HEK293 (cell line): Measurements from ENCODE around the gene CGGBP1.
"Not testable (repeated sequence)": the region's sequence is repeated elsewhere in the genome, so short reads cannot be mapped to it uniquely, and the experiment has no call there.

Experiments used
- CTCF ChIA-PET: fragments of 350-600 bp; formaldehyde crosslinking; extraction: SDS; loops from one replicate; lab custom pipeline; 2021; ENCODE audit warnings: antibody characterized with exemption; lab: Yijun Ruan, JAX
- POLR2A ChIA-PET: fragments of 300-600 bp; formaldehyde crosslinking; extraction: SDS; loops from one replicate; lab custom pipeline; 2020; ENCODE audit warnings: antibody characterized with exemption, inconsistent platforms; lab: Yijun Ruan, JAX
- H3K27ac ChIP-seq: fragments of 200-500 bp; sonication (Bioruptor generic); 2 replicates; pipeline ENCODE4 v1.5.1; 2014; ENCODE audit warnings: low read depth, low read length, control low read depth, inconsistent platforms; ENCODE audit errors: extremely low read depth
- H3K36me3 ChIP-seq, 2 experiments: fragments of 200-500 bp in 1 of 2; sonication (Bioruptor generic) in 1 of 2; 1 replicate in 1 of 2; 2 replicates in 1 of 2; pipeline ENCODE4 v1.5.1; 2014 to 2017; ENCODE audit warnings: inconsistent platforms in 2 of 2, low read length in 2 of 2; ENCODE audit not compliant: control insufficient read depth in 2 of 2, insufficient read depth in 1 of 2
- H3K4me1 ChIP-seq: fragments of 200-500 bp; sonication (Bioruptor generic); 2 replicates; pipeline ENCODE4 v1.5.1; 2014; ENCODE audit warnings: mild to moderate bottlenecking, low read length, inconsistent platforms; ENCODE audit not compliant: control insufficient read depth, insufficient read depth
- H3K4me3 ChIP-seq: 2 replicates; pipeline ENCODE4 v1.5.1; 2011; ENCODE audit warnings: low read depth, mild to moderate bottlenecking, control low read depth, low read length, moderate library complexity
- H3K9me3 ChIP-seq: fragments of 200-500 bp; sonication (Bioruptor generic); 2 replicates; pipeline ENCODE4 v1.5.1; 2014; ENCODE audit warnings: low read depth, low read length, inconsistent platforms; ENCODE audit not compliant: control insufficient read depth, insufficient read depth
- GFI1B ChIP-seq: fragments of 450-650 bp; formaldehyde crosslinking; IDR thresholded peaks from 2 replicates; pipeline ENCODE4 v1.5.1; 2016; ENCODE audit warnings: missing biosample characterization, missing genetic modification characterization
- GLIS2 ChIP-seq: fragments of 450-650 bp; formaldehyde crosslinking; IDR thresholded peaks from 2 replicates; pipeline ENCODE4 v1.5.1; 2016; ENCODE audit warnings: missing biosample characterization, missing genetic modification characterization
- KLF8 ChIP-seq: fragments of 450-650 bp; formaldehyde crosslinking; IDR thresholded peaks from 2 replicates; pipeline ENCODE4 v1.5.1; 2016; ENCODE audit warnings: missing biosample characterization, missing genetic modification characterization
- MYNN ChIP-seq: fragments of 450-650 bp; formaldehyde crosslinking; IDR thresholded peaks from 2 replicates; pipeline ENCODE4 v1.5.1; 2016; ENCODE audit warnings: missing biosample characterization, missing genetic modification characterization, borderline replicate concordance
- REPIN1 ChIP-seq: fragments of 450-650 bp; formaldehyde crosslinking; IDR thresholded peaks from 2 replicates; pipeline ENCODE4 v1.5.1; 2017; ENCODE audit warnings: missing biosample characterization, missing genetic modification characterization, low read depth
- ZBTB21 ChIP-seq: fragments of 450-650 bp; formaldehyde crosslinking; IDR thresholded peaks from 2 replicates; pipeline ENCODE4 v1.5.1; 2017; ENCODE audit warnings: missing biosample characterization, missing genetic modification characterization
- ZNF138 ChIP-seq: fragments of 450-650 bp; formaldehyde crosslinking; IDR thresholded peaks from 2 replicates; pipeline ENCODE4 v1.5.1; 2016; ENCODE audit warnings: missing biosample characterization, missing genetic modification characterization, borderline replicate concordance
- ZNF202 ChIP-seq: fragments of 450-650 bp; formaldehyde crosslinking; IDR thresholded peaks from 2 replicates; pipeline ENCODE4 v1.5.1; 2016; ENCODE audit warnings: missing biosample characterization, missing genetic modification characterization, borderline replicate concordance
- ZNF211 ChIP-seq: fragments of 450-650 bp; formaldehyde crosslinking; IDR thresholded peaks from 2 replicates; pipeline ENCODE4 v1.5.1; 2016; ENCODE audit warnings: low read depth, missing biosample characterization, missing genetic modification characterization
- ZNF335 ChIP-seq: fragments of 450-650 bp; formaldehyde crosslinking; conservative IDR thresholded peaks from 2 replicates; pipeline ENCODE4 v1.5.1; 2016; ENCODE audit warnings: missing biosample characterization, missing genetic modification characterization
- ZNF561 ChIP-seq: fragments of 450-650 bp; IDR thresholded peaks from 2 replicates; pipeline ENCODE4 v1.5.1; 2018; ENCODE audit warnings: missing biosample characterization, missing genetic modification characterization, borderline replicate concordance
- ZNF654 ChIP-seq: fragments of 450-650 bp; formaldehyde crosslinking; IDR thresholded peaks from 2 replicates; pipeline ENCODE4 v1.5.1; 2016; ENCODE audit warnings: low read depth, missing biosample characterization, missing genetic modification characterization
- ZNF664 ChIP-seq: fragments of 450-650 bp; formaldehyde crosslinking; IDR thresholded peaks from 2 replicates; pipeline ENCODE4 v1.5.1; 2016; ENCODE audit warnings: missing biosample characterization, missing genetic modification characterization
- ZNF785 ChIP-seq: fragments of 450-650 bp; formaldehyde crosslinking; IDR thresholded peaks from 2 replicates; pipeline ENCODE4 v1.5.1; 2016; ENCODE audit warnings: missing biosample characterization, missing genetic modification characterization
- ZNF837 ChIP-seq: fragments of 450-650 bp; formaldehyde crosslinking; IDR thresholded peaks from 2 replicates; pipeline ENCODE4 v1.5.1; 2016; ENCODE audit warnings: missing biosample characterization, missing genetic modification characterization
- ZSCAN23 ChIP-seq: fragments of 450-650 bp; formaldehyde crosslinking; IDR thresholded peaks from 2 replicates; pipeline ENCODE4 v1.5.1; 2016; ENCODE audit warnings: missing biosample characterization, missing genetic modification characterization
- TF ChIP-seq, protein P1 (sequence below): fragments of 450-650 bp; formaldehyde crosslinking; IDR thresholded peaks from 2 replicates; pipeline ENCODE4 v1.5.1; 2016; ENCODE audit warnings: missing biosample characterization, missing genetic modification characterization
- TF ChIP-seq, protein P2 (sequence below): fragments of 450-650 bp; formaldehyde crosslinking; IDR thresholded peaks from 2 replicates; pipeline ENCODE4 v1.5.1; 2016; ENCODE audit warnings: missing biosample characterization, missing genetic modification characterization
- TF ChIP-seq, protein P3 (sequence below): IDR thresholded peaks from 2 replicates; pipeline ENCODE4 v1.6.1; 2011; ENCODE audit warnings: mild to moderate bottlenecking, low read depth, low read length, borderline replicate concordance

CGGBP1 gene

DNA sequence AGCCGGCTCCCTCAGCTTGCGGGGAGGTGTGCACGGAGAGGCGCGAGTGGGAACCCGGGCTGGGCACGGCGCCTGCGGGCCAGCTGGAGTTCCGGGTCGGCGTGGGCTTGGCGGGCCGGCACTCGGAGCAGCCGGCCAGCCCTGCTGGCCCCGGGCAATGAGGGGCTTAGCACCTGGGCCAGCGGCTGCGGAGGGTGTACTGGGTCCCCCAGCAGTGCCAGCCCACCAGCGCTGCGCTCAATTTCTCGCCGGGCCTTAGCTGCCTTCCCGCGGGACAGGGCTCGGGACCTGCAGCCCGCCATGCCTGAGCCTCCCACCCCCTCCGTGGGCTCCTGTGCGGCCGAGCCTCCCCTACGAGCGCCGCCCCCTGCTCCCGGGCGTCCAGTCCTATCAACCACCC is 43.1 kb downstream of the CGGBP1 start:
- CTCF ChIA-PET, result interaction anchor here (0.6 kb wide), 1 partner anchor 499 kb away, joined by 7 read pairs; no protein-coding TSS in a partner anchor
- H3K4me1 ChIP-seq, H3K36me3 ChIP-seq, H3K9me3 ChIP-seq, H3K27ac ChIP-seq, H3K4me3 ChIP-seq: not testable (repeated sequence)
- POLR2A ChIA-PET, result interaction anchor here (0.5 kb wide), 1 partner anchor 1317 kb away, joined by 3 read pairs; no protein-coding TSS in a partner anchor

DNA sequence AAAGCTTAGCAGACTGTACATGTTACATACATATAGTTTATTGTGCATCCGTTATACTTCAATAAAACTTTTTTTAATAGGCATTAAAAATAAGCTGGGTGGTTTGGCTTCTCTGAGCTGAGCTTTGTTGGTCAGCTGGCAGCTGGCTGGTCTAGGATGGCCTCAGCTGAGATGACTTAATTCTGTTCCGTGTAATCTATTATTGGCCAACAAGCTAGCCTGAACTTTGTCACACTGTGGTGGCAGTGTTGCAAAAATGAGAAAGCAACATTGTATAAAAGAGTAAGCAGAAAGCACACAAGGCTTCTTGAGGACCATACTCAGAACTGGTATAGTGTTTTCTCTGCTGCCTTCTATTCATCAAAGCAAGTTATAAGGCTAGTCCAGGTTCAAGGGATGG is 45.2 kb downstream of the CGGBP1 start:
- Histone ChIP-seq H3K9me3 (no peaks in the 10 kb centered on the region), H3K4me1 (no peaks in the 10 kb centered on the region)
- no peak for TF ChIP-seq ZNF837 (tag by site-specific recombination)
- TF ChIP-seq, all 188 proteins: peak for 0
- ChIA-PET CTCF (interaction anchor here (0.5 to 0.9 kb wide), 3 partner anchors 11 to 1082 kb away, joined by 3 to 4 read pairs (median 4); no protein-coding TSS in a partner anchor), POLR2A (no interaction called here)
- Histone ChIP-seq H3K36me3 (no peaks in the 10 kb centered on the region), H3K4me3 (no peak overlapping the region), H3K27ac (no peak overlapping the region)

DNA sequence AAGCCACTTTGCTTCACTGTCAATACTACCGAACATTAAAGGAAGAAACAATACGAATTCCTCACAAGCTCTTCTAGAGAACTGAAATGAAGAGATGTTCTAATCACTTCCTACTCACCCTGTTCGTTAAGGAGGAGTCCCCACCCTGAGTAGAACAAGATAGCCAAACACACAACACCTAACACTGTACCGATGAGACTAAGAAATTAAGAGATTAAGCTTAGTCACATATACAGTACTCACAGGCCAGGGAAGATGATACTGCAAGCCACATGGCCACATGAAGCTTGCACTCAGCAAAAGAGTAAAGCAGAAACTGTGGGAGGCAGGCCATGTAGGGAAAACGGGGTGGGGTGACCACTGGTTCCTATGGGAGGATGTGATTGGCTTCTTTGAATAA is 48.0 kb downstream of the CGGBP1 start:
- no peak for TF ChIP-seq ZNF335
- TF ChIP-seq ZNF664 (tag by site-specific recombination), result no peak
- no peak for TF ChIP-seq ZBTB21 (tag by site-specific recombination)
- no peak for TF ChIP-seq ZNF561
- TF ChIP-seq ZNF138 (tag by site-specific recombination), result no peak
- TF ChIP-seq, protein P1, sequence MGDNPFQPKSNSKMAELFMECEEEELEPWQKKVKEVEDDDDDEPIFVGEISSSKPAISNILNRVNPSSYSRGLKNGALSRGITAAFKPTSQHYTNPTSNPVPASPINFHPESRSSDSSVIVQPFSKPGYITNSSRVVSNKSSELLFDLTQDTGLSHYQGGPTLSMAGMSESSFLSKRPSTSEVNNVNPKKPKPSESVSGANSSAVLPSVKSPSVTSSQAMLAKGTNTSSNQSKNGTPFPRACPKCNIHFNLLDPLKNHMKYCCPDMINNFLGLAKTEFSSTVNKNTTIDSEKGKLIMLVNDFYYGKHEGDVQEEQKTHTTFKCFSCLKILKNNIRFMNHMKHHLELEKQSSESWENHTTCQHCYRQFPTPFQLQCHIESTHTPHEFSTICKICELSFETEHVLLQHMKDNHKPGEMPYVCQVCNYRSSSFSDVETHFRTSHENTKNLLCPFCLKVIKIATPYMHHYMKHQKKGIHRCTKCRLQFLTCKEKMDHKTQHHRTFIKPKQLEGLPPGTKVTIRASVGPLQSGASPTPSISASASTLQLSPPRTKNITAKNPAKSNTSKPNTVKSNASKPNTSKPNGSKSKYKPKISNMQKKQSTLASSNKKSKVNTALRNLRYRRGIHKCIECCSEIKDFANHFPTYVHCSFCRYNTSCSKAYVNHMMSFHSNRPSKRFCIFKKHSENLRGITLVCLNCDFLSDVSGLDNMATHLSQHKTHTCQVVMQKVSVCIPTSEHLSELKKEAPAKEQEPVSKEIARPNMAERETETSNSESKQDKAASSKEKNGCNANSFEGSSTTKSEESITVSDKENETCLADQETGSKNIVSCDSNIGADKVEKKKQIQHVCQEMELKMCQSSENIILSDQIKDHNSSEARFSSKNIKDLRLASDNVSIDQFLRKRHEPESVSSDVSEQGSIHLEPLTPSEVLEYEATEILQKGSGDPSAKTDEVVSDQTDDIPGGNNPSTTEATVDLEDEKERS, result no peak
- no peak for TF ChIP-seq KLF8 (tag by site-specific recombination)
- no peak for TF ChIP-seq ZNF211
- TF ChIP-seq MYNN (tag by site-specific recombination), result no peak
- TF ChIP-seq, protein P2, sequence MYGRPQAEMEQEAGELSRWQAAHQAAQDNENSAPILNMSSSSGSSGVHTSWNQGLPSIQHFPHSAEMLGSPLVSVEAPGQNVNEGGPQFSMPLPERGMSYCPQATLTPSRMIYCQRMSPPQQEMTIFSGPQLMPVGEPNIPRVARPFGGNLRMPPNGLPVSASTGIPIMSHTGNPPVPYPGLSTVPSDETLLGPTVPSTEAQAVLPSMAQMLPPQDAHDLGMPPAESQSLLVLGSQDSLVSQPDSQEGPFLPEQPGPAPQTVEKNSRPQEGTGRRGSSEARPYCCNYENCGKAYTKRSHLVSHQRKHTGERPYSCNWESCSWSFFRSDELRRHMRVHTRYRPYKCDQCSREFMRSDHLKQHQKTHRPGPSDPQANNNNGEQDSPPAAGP (tag by site-specific recombination), result no peak
- TF ChIP-seq REPIN1, result no peak
- no peak for TF ChIP-seq GFI1B (tag by site-specific recombination)
- TF ChIP-seq ZNF785 (tag by site-specific recombination), result no peak
- TF ChIP-seq ZSCAN23, result no peak
- TF ChIP-seq ZNF202 (tag by site-specific recombination), result no peak
- TF ChIP-seq, protein P3, sequence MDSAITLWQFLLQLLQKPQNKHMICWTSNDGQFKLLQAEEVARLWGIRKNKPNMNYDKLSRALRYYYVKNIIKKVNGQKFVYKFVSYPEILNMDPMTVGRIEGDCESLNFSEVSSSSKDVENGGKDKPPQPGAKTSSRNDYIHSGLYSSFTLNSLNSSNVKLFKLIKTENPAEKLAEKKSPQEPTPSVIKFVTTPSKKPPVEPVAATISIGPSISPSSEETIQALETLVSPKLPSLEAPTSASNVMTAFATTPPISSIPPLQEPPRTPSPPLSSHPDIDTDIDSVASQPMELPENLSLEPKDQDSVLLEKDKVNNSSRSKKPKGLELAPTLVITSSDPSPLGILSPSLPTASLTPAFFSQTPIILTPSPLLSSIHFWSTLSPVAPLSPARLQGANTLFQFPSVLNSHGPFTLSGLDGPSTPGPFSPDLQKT, result no peak
- no peak for TF ChIP-seq ZNF654 (tag by site-specific recombination)
- no peak for TF ChIP-seq GLIS2 (tag by site-specific recombination)
- Histone ChIP-seq H3K9me3 (no peaks in the 10 kb centered on the region), H3K4me1 (no peaks in the 10 kb centered on the region), H3K27ac (no peak overlapping the region), H3K4me3 (no peak overlapping the region), H3K36me3 (no peaks in the 10 kb centered on the region)
- ChIA-PET CTCF (no interaction called here), POLR2A (no interaction called here)
